ENCODE data around the gene F8. TPM values are rescaled to one million over a fixed set of nuclear protein-coding genes. Genes with fewer than 3 reads are reported as not detected.
A peak's percentile ranks its signal among the peaks of the same experiment; 100 is the strongest.

The F8 gene
- total and polyA plus RNA-seq, 2 experiments from 2014 or later: 4.1 to 5.5 TPM

- in situ Hi-C loops (cut with MboI): no loop called here
- no peaks in the 10 kb centered on the region for H3K36me3 ChIP-seq (ENCODE audit: low read depth)
- no peaks in the 10 kb centered on the region for H3K9me2 ChIP-seq (ENCODE audit: insufficient read depth)
- no peak for DNase-seq
- no peaks in the 10 kb centered on the region for H3K79me2 ChIP-seq (ENCODE audit: insufficient read depth)
- H3K4me3 ChIP-seq: no peak overlapping the region
- no peak overlapping the region for H3K27ac ChIP-seq
- H3K4me1 ChIP-seq (ENCODE audit: insufficient read depth): no peaks in the 10 kb centered on the region
- WGBS, 2 experiments (ENCODE audit: low coverage in 1 of 2, low lambda C conversion rate in 2 of 2, missing lambda C conversion rate in 2 of 2): 98 to 100% methylated on average over 4 of the region's 4 CpGs
- TF ChIP-seq EZH2 (IDR thresholded peaks at IDR 0.05; ENCODE audit: insufficient read depth, poor library complexity, severe bottlenecking): no peak
- TF ChIP-seq EZH2phosphoT487 (IDR thresholded peaks at IDR 0.05; ENCODE audit: insufficient read depth, low read depth): no peak
- no peaks in the 10 kb centered on the region for H3K27me3 ChIP-seq (replicated peaks; ENCODE audit: insufficient read depth)
- no peaks in the 10 kb centered on the region for H3K9me3 ChIP-seq (ENCODE audit: low read depth)
- H3F3A ChIP-seq (ENCODE audit: insufficient read depth): no peaks in the 10 kb centered on the region
- no peaks in the 10 kb centered on the region for H4K20me1 ChIP-seq (ENCODE audit: insufficient read depth)
- no peak overlapping the region for H3K4me2 ChIP-seq (ENCODE audit: unreplicated experiment)
- no peak overlapping the region for H2AFZ ChIP-seq
- no peak overlapping the region for H3K9ac ChIP-seq
Observed at GRCh38 chrX:155054255-155054654, 31.7 kb upstream of the F8 start.

- no peak for DNase-seq
- no peaks in the 10 kb centered on the region for H4K20me1 ChIP-seq (ENCODE audit: insufficient read depth)
- no peak overlapping the region for H2AFZ ChIP-seq
- H3F3A ChIP-seq (ENCODE audit: insufficient read depth): 0 out of 2 replicates have a peak, but pooled peaks cover 2% of the 10 kb centered on the region
- no peak overlapping the region for H3K9ac ChIP-seq
- H3K4me3 ChIP-seq: no peak overlapping the region
- H3K79me2 ChIP-seq (ENCODE audit: insufficient read depth): no peaks in the 10 kb centered on the region
- in situ Hi-C loops (cut with MboI): no loop called here
- no peaks in the 10 kb centered on the region for H3K27me3 ChIP-seq (replicated peaks; ENCODE audit: insufficient read depth)
- 92 to 97% methylated on average over 3 of the region's 3 CpGs for WGBS, 2 experiments (ENCODE audit: low coverage in 1 of 2, low lambda C conversion rate in 2 of 2, missing lambda C conversion rate in 2 of 2)
- no peaks in the 10 kb centered on the region for H3K36me3 ChIP-seq (ENCODE audit: low read depth)
- TF ChIP-seq EZH2phosphoT487 (IDR thresholded peaks at IDR 0.05; ENCODE audit: insufficient read depth, low read depth): no peak
- no peak for TF ChIP-seq EZH2 (IDR thresholded peaks at IDR 0.05; ENCODE audit: insufficient read depth, poor library complexity, severe bottlenecking)
- peaks cover 3% of the 10 kb centered on the region; the same call in 1 of the 2 replicates for H3K4me1 ChIP-seq (ENCODE audit: insufficient read depth)
- H3K9me2 ChIP-seq (ENCODE audit: insufficient read depth): no peaks in the 10 kb centered on the region
- no peaks in the 10 kb centered on the region for H3K9me3 ChIP-seq (ENCODE audit: low read depth)
- no peak overlapping the region for H3K27ac ChIP-seq
- no peak overlapping the region for H3K4me2 ChIP-seq (ENCODE audit: unreplicated experiment)
Observed at GRCh38 chrX:155053656-155054055, 31.1 kb upstream of the F8 start.

- H3K36me3 ChIP-seq (ENCODE audit: low read depth): no peaks in the 10 kb centered on the region
- in situ Hi-C loops (cut with MboI): no loop called here
- H3K4me3 ChIP-seq: no peak overlapping the region
- WGBS, 2 experiments (ENCODE audit: low coverage in 1 of 2, low lambda C conversion rate in 2 of 2, missing lambda C conversion rate in 2 of 2): 68 to 77% methylated on average over 5 of the region's 5 CpGs
- H3K4me2 ChIP-seq (ENCODE audit: unreplicated experiment): no peak overlapping the region
- H3K9me2 ChIP-seq (ENCODE audit: insufficient read depth): no peaks in the 10 kb centered on the region
- no peaks in the 10 kb centered on the region for H3K79me2 ChIP-seq (ENCODE audit: insufficient read depth)
- H3K4me1 ChIP-seq (ENCODE audit: insufficient read depth): peaks cover 3% of the 10 kb centered on the region; the same call in 1 of the 2 replicates
- no peak for TF ChIP-seq EZH2 (IDR thresholded peaks at IDR 0.05; ENCODE audit: insufficient read depth, poor library complexity, severe bottlenecking)
- no peak for TF ChIP-seq EZH2phosphoT487 (IDR thresholded peaks at IDR 0.05; ENCODE audit: insufficient read depth, low read depth)
- H3K27ac ChIP-seq: no peak overlapping the region
- no peak overlapping the region for H3K9ac ChIP-seq
- 0 out of 2 replicates have a peak, but pooled peaks cover 7% of the 10 kb centered on the region for H3F3A ChIP-seq (ENCODE audit: insufficient read depth)
- H3K9me3 ChIP-seq (ENCODE audit: low read depth): no peaks in the 10 kb centered on the region
- DNase-seq: peak; percentile 6
- H2AFZ ChIP-seq: no peak overlapping the region
- no peaks in the 10 kb centered on the region for H4K20me1 ChIP-seq (ENCODE audit: insufficient read depth)
- H3K27me3 ChIP-seq (replicated peaks; ENCODE audit: insufficient read depth): no peaks in the 10 kb centered on the region
Observed at GRCh38 chrX:155052738-155053498, 30.4 kb upstream of the F8 start.

GRCh38 chrX:155048977-155049619 lies 26.6 kb upstream of the F8 start:
- in situ Hi-C loops (cut with MboI): no loop called here
- Histone ChIP-seq H3K27me3 (replicated peaks; ENCODE audit: insufficient read depth) (no peaks in the 10 kb centered on the region), H3F3A (ENCODE audit: insufficient read depth) (0 out of 2 replicates have a peak, but pooled peaks cover 7% of the 10 kb centered on the region), H2AFZ (no peak overlapping the region), H3K79me2 (ENCODE audit: insufficient read depth) (peaks cover under 1% of the 10 kb centered on the region; the same call in 1 of the 2 replicates), H3K4me3 (no peak overlapping the region), H3K27ac (peak overlapping the region; percentile 12; the same call in 1 of the 2 replicates), H3K9ac (no peak overlapping the region), H3K9me3 (ENCODE audit: low read depth) (no peaks in the 10 kb centered on the region), H3K4me1 (ENCODE audit: insufficient read depth) (peaks cover 3% of the 10 kb centered on the region; the same call in 1 of the 2 replicates), H3K9me2 (ENCODE audit: insufficient read depth) (no peaks in the 10 kb centered on the region), H3K36me3 (ENCODE audit: low read depth) (no peaks in the 10 kb centered on the region), H3K4me2 (ENCODE audit: unreplicated experiment) (no peak overlapping the region), H4K20me1 (ENCODE audit: insufficient read depth) (no peaks in the 10 kb centered on the region)
- no peak for TF ChIP-seq EZH2phosphoT487 (IDR thresholded peaks at IDR 0.05; ENCODE audit: insufficient read depth, low read depth)
- no peak for TF ChIP-seq EZH2 (IDR thresholded peaks at IDR 0.05; ENCODE audit: insufficient read depth, poor library complexity, severe bottlenecking)
- WGBS, 2 experiments (ENCODE audit: low coverage in 1 of 2, low lambda C conversion rate in 2 of 2, missing lambda C conversion rate in 2 of 2): 45 to 52% methylated on average over 6 to 8 of the region's 9 CpGs
- peak; percentile 66 for DNase-seq
